ENCODE measurements around the gene ZNF385D. TPM values are rescaled to one million over a fixed set of nuclear protein-coding genes. Genes with fewer than 3 reads are reported as not detected.

Gene ZNF385D
- total RNA-seq, 4 donors from 2014 or later: 0.26 to 53.6 (median 19.2) TPM

GRCh38 chr3:21441821-21442220, 309.2 kb downstream of the ZNF385D start:
- intact Hi-C loops (cut with DNase I; ENCODE audit: low total_unique reads): no loop called here

GRCh38 chr3:21436835-21437234, 314.2 kb downstream of the ZNF385D start:
- no peaks in the 10 kb centered on the region for H3K4me1 ChIP-seq
- H3K27ac ChIP-seq: no peak overlapping the region
- no peak for TF ChIP-seq POLR2A (IDR thresholded peaks at IDR 0.05)
- TF ChIP-seq, protein P1, sequence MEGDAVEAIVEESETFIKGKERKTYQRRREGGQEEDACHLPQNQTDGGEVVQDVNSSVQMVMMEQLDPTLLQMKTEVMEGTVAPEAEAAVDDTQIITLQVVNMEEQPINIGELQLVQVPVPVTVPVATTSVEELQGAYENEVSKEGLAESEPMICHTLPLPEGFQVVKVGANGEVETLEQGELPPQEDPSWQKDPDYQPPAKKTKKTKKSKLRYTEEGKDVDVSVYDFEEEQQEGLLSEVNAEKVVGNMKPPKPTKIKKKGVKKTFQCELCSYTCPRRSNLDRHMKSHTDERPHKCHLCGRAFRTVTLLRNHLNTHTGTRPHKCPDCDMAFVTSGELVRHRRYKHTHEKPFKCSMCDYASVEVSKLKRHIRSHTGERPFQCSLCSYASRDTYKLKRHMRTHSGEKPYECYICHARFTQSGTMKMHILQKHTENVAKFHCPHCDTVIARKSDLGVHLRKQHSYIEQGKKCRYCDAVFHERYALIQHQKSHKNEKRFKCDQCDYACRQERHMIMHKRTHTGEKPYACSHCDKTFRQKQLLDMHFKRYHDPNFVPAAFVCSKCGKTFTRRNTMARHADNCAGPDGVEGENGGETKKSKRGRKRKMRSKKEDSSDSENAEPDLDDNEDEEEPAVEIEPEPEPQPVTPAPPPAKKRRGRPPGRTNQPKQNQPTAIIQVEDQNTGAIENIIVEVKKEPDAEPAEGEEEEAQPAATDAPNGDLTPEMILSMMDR (IDR thresholded peaks at IDR 0.05): no peak
- no peak overlapping the region for H3K4me3 ChIP-seq
- no peak for DNase-seq
- no peaks in the 10 kb centered on the region for H3K9me3 ChIP-seq
- intact Hi-C loops (cut with DNase I; ENCODE audit: low total_unique reads): no loop called here
- no peaks in the 10 kb centered on the region for H3K36me3 ChIP-seq
- H3K27me3 ChIP-seq: no peaks in the 10 kb centered on the region

More at GRCh38 chr3:21441821-21442220, 309.2 kb downstream of the ZNF385D start:
- no peak overlapping the region for H3K4me3 ChIP-seq
- no peaks in the 10 kb centered on the region for H3K27me3 ChIP-seq
- DNase-seq: no peak
- no peaks in the 10 kb centered on the region for H3K4me1 ChIP-seq
- no peaks in the 10 kb centered on the region for H3K9me3 ChIP-seq
- no peak overlapping the region for H3K27ac ChIP-seq
- H3K36me3 ChIP-seq: no peaks in the 10 kb centered on the region
- TF ChIP-seq POLR2A (IDR thresholded peaks at IDR 0.05): no peak
- TF ChIP-seq, protein P1 (IDR thresholded peaks at IDR 0.05): no peak

DNA sequence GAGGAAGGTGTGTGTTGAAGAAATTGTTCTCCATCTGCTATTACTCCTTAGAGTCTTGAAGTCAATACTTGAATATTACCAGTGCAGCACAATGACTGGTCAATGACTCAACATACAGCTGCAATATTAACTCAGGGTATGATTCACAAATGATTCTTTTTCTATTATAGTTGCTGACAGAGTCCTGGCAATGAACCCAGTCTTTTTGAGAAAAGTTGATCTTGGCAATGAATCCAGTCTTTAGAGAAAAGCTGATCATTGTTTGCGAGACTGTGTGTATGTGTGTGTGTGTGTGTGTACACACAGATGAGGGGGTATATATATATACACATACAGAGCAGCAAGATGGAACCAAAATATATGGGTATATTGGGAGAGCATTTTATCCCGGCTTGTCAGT, 315.1 kb downstream of the ZNF385D start:
- intact Hi-C loops (cut with DNase I; ENCODE audit: low total_unique reads): no loop called here
- DNase-seq: no peak
- Histone ChIP-seq H3K4me1 (no peaks in the 10 kb centered on the region), H3K4me3 (no peak overlapping the region), H3K27me3 (no peaks in the 10 kb centered on the region), H3K27ac (no peak overlapping the region), H3K36me3 (no peaks in the 10 kb centered on the region), H3K9me3 (no peaks in the 10 kb centered on the region)
- no peak for TF ChIP-seq POLR2A (IDR thresholded peaks at IDR 0.05)
- TF ChIP-seq, protein P1 (IDR thresholded peaks at IDR 0.05): no peak

GRCh38 chr3:21434310-21434709, 316.7 kb downstream of the ZNF385D start:
- Histone ChIP-seq H3K9me3 (no peaks in the 10 kb centered on the region), H3K27ac (no peak overlapping the region), H3K4me1 (no peaks in the 10 kb centered on the region), H3K27me3 (no peaks in the 10 kb centered on the region), H3K36me3 (no peaks in the 10 kb centered on the region), H3K4me3 (no peak overlapping the region)
- DNase-seq: no peak
- intact Hi-C loops (cut with DNase I; ENCODE audit: low total_unique reads): no loop called here
- TF ChIP-seq POLR2A (IDR thresholded peaks at IDR 0.05): no peak
- TF ChIP-seq, protein P1 (IDR thresholded peaks at IDR 0.05): no peak

GRCh38 chr3:21433751-21434150, 317.3 kb downstream of the ZNF385D start:
- no peaks in the 10 kb centered on the region for H3K27me3 ChIP-seq
- TF ChIP-seq, protein P1 (IDR thresholded peaks at IDR 0.05): no peak
- TF ChIP-seq POLR2A (IDR thresholded peaks at IDR 0.05): no peak
- no peaks in the 10 kb centered on the region for H3K9me3 ChIP-seq
- H3K36me3 ChIP-seq: no peaks in the 10 kb centered on the region
- no peak for DNase-seq
- intact Hi-C loops (cut with DNase I; ENCODE audit: low total_unique reads): no loop called here
- no peak overlapping the region for H3K4me3 ChIP-seq
- H3K4me1 ChIP-seq: no peaks in the 10 kb centered on the region
- no peak overlapping the region for H3K27ac ChIP-seq

Data from uterus (tissue), 4 donors.